ENCODE data around the gene DLGAP1.

GRCh38 chr18:3777122-3777521, 678.0 kb downstream of the DLGAP1 start:
- TF ChIP-seq POLR2A (IDR thresholded peaks at IDR 0.05; ENCODE audit: low read length): no peak
- no peak for TF ChIP-seq GATA1 (IDR thresholded peaks at IDR 0.05; ENCODE audit: low read depth, low read length)

All from erythroblast (primary cell).